Type B pancreatic cell (in vitro differentiated cells): ENCODE data around the gene WNK2. TPM values are rescaled to one million over a fixed set of nuclear protein-coding genes. Genes with fewer than 3 reads are reported as not detected.

Source experiments
- DNase-seq: peaks from one replicate; pipeline ENCODE4 v3.0.0; 2021; ENCODE audit warnings: mixed read lengths; ENCODE audit not compliant: unreplicated experiment; ENCODE audit errors: extremely low spot score
- H3K27ac Mint-ChIP-seq: 2 replicates; pipeline ENCODE4 v1.8.0; 2021; ENCODE audit warnings: mild to moderate bottlenecking, mixed read lengths
- H3K27me3 Mint-ChIP-seq: 2 replicates; pipeline ENCODE4 v1.8.0; 2021; ENCODE audit warnings: mixed read lengths
- H3K36me3 Mint-ChIP-seq: 2 replicates; pipeline ENCODE4 v1.8.0; 2021; ENCODE audit warnings: mixed read lengths
- H3K4me1 Mint-ChIP-seq: one replicate; pipeline ENCODE4 v1.8.0; 2021; ENCODE audit warnings: mixed read lengths; ENCODE audit not compliant: unreplicated experiment
- H3K4me3 Mint-ChIP-seq: 2 replicates; pipeline ENCODE4 v1.8.0; 2021; ENCODE audit warnings: mild to moderate bottlenecking, mixed read lengths
- H3K9me3 Mint-ChIP-seq: 2 replicates; pipeline ENCODE4 v1.8.0; 2021; ENCODE audit warnings: mixed read lengths
- CTCF ChIP-seq: fragments of 200-600 bp; sonication (generic); conservative IDR thresholded peaks from 2 replicates; pipeline ENCODE4 v1.5.0; 2021; ENCODE audit warnings: antibody characterized with exemption, mild to moderate bottlenecking
- total RNA-seq: library from RNA; stranded (reverse); gene quantifications from 2 replicates; pipeline ENCODE4 v1.2.1, GENCODE V29; 2021; ENCODE audit warnings: low replicate concordance

Gene WNK2
- total RNA-seq, 1 donor from 2014 or later, result 75.5 TPM

- Mint-ChIP-seq H3K4me3 (no peak overlapping the region), H3K9me3 (no peaks in the 10 kb centered on the region), H3K36me3 (no peaks in the 10 kb centered on the region), H3K4me1 (peaks cover 45% of the 10 kb centered on the region), H3K27ac (no peak overlapping the region), H3K27me3 (no peaks in the 10 kb centered on the region)
- no peak for TF ChIP-seq CTCF
- DNase-seq, result no peak
These were observed 25.8 kb downstream of the WNK2 start for GRCh38 chr9:93209576-93210323.

DNA sequence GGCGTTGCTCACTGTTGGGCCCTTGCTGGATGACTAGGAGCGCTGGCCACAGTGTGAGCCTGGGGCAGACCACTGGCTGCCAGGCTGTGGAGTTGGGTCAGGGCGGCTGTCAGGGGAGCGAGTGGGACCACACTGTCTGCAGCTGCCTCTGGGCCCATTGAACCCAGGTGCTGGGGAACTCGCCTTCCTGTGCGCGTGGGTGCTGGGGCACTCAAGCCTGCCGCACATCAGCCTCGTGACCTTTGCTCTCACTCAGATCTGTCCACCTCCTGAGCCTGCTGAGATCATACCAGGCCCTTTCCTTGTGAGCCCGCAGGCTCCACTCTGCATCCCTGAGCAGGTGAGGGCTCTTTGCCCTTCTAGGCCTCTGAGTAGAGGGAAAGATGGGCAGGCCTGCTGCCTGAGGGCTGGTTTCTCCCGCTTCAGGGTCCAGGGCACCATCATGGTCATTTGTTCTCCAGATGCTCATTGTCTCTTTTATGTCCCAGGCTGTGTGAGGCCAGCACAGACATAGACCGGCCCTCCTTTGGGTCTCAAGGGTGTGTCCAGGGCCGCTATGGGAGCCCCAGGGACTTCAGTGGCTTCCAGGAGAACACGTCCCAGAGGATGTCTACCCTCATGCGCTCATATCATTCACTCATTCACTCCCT is 26.5 kb downstream of the WNK2 start:
- H3K27me3 Mint-ChIP-seq, result no peaks in the 10 kb centered on the region
- no peak for TF ChIP-seq CTCF
- no peak overlapping the region for H3K27ac Mint-ChIP-seq
- no peak overlapping the region for H3K4me3 Mint-ChIP-seq
- H3K4me1 Mint-ChIP-seq, result peaks cover 40% of the 10 kb centered on the region
- DNase-seq, result no peak
- no peaks in the 10 kb centered on the region for H3K36me3 Mint-ChIP-seq
- H3K9me3 Mint-ChIP-seq, result peaks cover 3% of the 10 kb centered on the region

DNA sequence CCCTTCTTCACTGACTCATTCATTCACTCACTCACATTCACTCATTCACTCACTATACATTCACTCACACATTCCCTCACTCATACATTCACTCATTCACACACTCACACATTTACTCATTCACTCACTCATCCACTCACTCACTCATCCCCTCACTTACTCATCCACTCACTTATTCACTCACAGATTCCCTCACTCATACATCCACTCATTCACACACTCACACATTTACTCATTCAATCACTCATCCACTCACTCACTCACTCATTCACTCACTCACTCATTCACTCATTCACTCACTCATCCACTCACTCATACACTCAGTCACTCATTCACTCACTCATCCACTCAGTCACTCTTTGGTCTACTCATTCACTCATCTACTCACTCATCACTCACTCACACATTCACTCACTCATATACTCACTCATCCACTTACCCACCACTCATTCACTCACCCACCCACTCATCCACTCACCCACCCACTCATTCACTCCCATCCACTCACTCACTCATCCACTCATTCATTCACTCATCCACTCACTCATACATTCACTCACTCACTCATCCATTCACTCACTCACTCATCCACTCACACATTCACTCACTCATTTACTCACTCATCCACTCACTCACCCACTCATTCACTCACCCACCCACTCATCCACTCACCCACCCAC is 27.2 kb downstream of the WNK2 start:
- peaks cover 33% of the 10 kb centered on the region for H3K4me1 Mint-ChIP-seq
- DNase-seq, result no peak
- no peak overlapping the region for H3K27ac Mint-ChIP-seq
- no peaks in the 10 kb centered on the region for H3K36me3 Mint-ChIP-seq
- peaks cover 8% of the 10 kb centered on the region for H3K9me3 Mint-ChIP-seq
- no peak for TF ChIP-seq CTCF
- H3K4me3 Mint-ChIP-seq, result no peak overlapping the region
- H3K27me3 Mint-ChIP-seq, result no peaks in the 10 kb centered on the region

- Mint-ChIP-seq H3K9me3 (peaks cover 8% of the 10 kb centered on the region), H3K4me1 (peaks cover 33% of the 10 kb centered on the region), H3K4me3 (no peak overlapping the region), H3K27me3 (no peaks in the 10 kb centered on the region), H3K27ac (no peak overlapping the region), H3K36me3 (no peaks in the 10 kb centered on the region)
- no peak for DNase-seq
- no peak for TF ChIP-seq CTCF
These were observed 27.7 kb downstream of the WNK2 start for GRCh38 chr9:93211654-93212001.

DNA sequence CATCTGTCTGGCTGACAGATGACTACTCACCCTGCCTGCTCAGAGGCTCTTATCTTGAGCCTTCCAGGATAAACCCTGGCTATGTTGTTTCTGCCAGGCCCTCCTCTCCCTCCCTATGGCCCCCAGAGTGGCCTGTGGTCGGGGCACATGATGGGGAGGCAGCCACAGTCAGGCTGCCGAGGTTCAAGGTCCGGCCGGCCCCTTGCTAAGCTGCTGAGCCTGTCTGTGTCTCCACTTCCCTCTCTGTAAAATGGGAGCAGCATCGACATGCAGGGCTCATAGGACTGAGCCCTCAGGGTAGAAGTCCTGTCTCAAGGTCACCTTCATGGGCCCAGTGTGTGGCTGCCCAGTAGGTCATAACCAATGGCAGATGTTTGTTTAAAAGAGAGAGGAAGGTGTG is 28.5 kb downstream of the WNK2 start:
- H3K4me3 Mint-ChIP-seq, result no peak overlapping the region
- H3K36me3 Mint-ChIP-seq, result no peaks in the 10 kb centered on the region
- H3K9me3 Mint-ChIP-seq, result peaks cover 8% of the 10 kb centered on the region
- H3K27me3 Mint-ChIP-seq, result no peaks in the 10 kb centered on the region
- H3K27ac Mint-ChIP-seq, result no peak overlapping the region
- H3K4me1 Mint-ChIP-seq, result peaks cover 26% of the 10 kb centered on the region
- no peak for DNase-seq
- TF ChIP-seq CTCF, result no peak
